Mucosa of descending colon (tissue), 3 donors: Measurements from ENCODE around the gene DGKE. TPM values are rescaled to one million over a fixed set of nuclear protein-coding genes. Genes with fewer than 3 reads are reported as not detected.
A peak's percentile ranks its signal among the peaks of the same experiment; 100 is the strongest.

Source experiments
- ATAC-seq: fragments of 200-7000 bp; cut with Tn5 transposase; one replicate; pipeline ENCODE4 v1.9.1; 2020; ENCODE audit warnings: mild to moderate bottlenecking, moderate library complexity
- DNase-seq, 3 donors: peaks; one replicate each; pipeline ENCODE4 v3.0.0-alpha.2; 2020
- H3K36me3 ChIP-seq: fragments of 200-600 bp; one replicate; pipeline ENCODE4 v1.8.0; 2021; ENCODE audit warnings: low read depth, mild to moderate bottlenecking
- H3K4me1 ChIP-seq: fragments of 200-600 bp; one replicate; pipeline ENCODE4 v1.8.0; 2021; ENCODE audit warnings: low read depth, mild to moderate bottlenecking
- H3K4me3 ChIP-seq: fragments of 200-600 bp; one replicate; pipeline ENCODE4 v1.8.0; 2021; ENCODE audit warnings: mild to moderate bottlenecking
- H3K9me3 ChIP-seq: fragments of 200-600 bp; one replicate; pipeline ENCODE4 v1.8.0; 2021; ENCODE audit warnings: mild to moderate bottlenecking
- CTCF ChIP-seq: fragments of 200-600 bp; IDR thresholded peaks from one replicate; pipeline ENCODE4 v1.8.0; 2022; ENCODE audit warnings: antibody characterized with exemption, mild to moderate bottlenecking
- intact Hi-C, 2 donors: fragments of 100-400 bp; cut with DNase I in 1 of 2; cut with micrococcal nuclease in 1 of 2; formaldehyde crosslinking; loops; one replicate each; pipeline versions ENCODE4 v1.11.0 to v1.11.1; 2022; cut with DNase I, micrococcal nuclease
- total RNA-seq, 3 donors: library from RNA; stranded (reverse); fragmentation: NEBNext Ultra II Directional in 2 of 3; extraction: Animal tissue kit (Norgen Biotek cat#: 25700) in 2 of 3; gene quantifications; one replicate each; pipeline versions ENCODE4 v1.2.1 to v1.2.4, GENCODE V29; 2021 to 2023
- donor health status: DM: no; HTN: no; CAD: no; lungs with moderate emphysema.
- donor health status: DM: no; HTN: no; CAD: no.
- donor health status: DM: no; HTN: yes; CAD: no.

DGKE gene
- total RNA-seq, 3 donors from 2014 or later, result 5.8 to 22.2 (median 9.8) TPM

- Histone ChIP-seq H3K9me3 (no peaks in the 10 kb centered on the region), H3K36me3 (no peaks in the 10 kb centered on the region), H3K4me1 (no peaks in the 10 kb centered on the region), H3K4me3 (no peak overlapping the region)
- no peak for TF ChIP-seq CTCF
- ATAC-seq (no peak), DNase-seq (no peak)
- intact Hi-C loops, result no loop called here
Measured at GRCh38 chr17:56821847-56822534, 12.0 kb upstream of the DGKE start.

GRCh38 chr17:56822725-56823124 is 11.2 kb upstream of the DGKE start:
- ATAC-seq, result no peak
- no peak for TF ChIP-seq CTCF
- Histone ChIP-seq H3K36me3 (no peaks in the 10 kb centered on the region), H3K4me3 (no peak overlapping the region), H3K4me1 (no peaks in the 10 kb centered on the region), H3K9me3 (no peaks in the 10 kb centered on the region)
- intact Hi-C loops, result no loop called here
- DNase-seq, result no peak

GRCh38 chr17:56823848-56824247 is 10.1 kb upstream of the DGKE start:
- intact Hi-C loops, result no loop called here

GRCh38 chr17:56824503-56824902 is 9.4 kb upstream of the DGKE start:
- H3K4me3 ChIP-seq, result no peak overlapping the region
- no peaks in the 10 kb centered on the region for H3K9me3 ChIP-seq
- no peak for DNase-seq
- no peak for ATAC-seq
- no peaks in the 10 kb centered on the region for H3K36me3 ChIP-seq
- no peaks in the 10 kb centered on the region for H3K4me1 ChIP-seq
- intact Hi-C loops, result no loop called here
- TF ChIP-seq CTCF, result no peak

More at GRCh38 chr17:56823848-56824247, 10.1 kb upstream of the DGKE start:
- Histone ChIP-seq H3K4me1 (no peaks in the 10 kb centered on the region), H3K4me3 (no peak overlapping the region), H3K9me3 (no peaks in the 10 kb centered on the region), H3K36me3 (no peaks in the 10 kb centered on the region)
- ATAC-seq, result peak; percentile 75
- no peak for DNase-seq
- no peak for TF ChIP-seq CTCF

- DNase-seq (no peak), ATAC-seq (peak; percentile 40)
- no peak for TF ChIP-seq CTCF
- no peaks in the 10 kb centered on the region for H3K4me1 ChIP-seq
- H3K4me3 ChIP-seq, result no peak overlapping the region
- H3K9me3 ChIP-seq, result no peaks in the 10 kb centered on the region
- no peaks in the 10 kb centered on the region for H3K36me3 ChIP-seq
- intact Hi-C loops, result no loop called here
Measured at GRCh38 chr17:56826611-56827414, 7.1 kb upstream of the DGKE start.
